ENCODE measurements around the gene PSD4.

The PSD4 gene

DNA sequence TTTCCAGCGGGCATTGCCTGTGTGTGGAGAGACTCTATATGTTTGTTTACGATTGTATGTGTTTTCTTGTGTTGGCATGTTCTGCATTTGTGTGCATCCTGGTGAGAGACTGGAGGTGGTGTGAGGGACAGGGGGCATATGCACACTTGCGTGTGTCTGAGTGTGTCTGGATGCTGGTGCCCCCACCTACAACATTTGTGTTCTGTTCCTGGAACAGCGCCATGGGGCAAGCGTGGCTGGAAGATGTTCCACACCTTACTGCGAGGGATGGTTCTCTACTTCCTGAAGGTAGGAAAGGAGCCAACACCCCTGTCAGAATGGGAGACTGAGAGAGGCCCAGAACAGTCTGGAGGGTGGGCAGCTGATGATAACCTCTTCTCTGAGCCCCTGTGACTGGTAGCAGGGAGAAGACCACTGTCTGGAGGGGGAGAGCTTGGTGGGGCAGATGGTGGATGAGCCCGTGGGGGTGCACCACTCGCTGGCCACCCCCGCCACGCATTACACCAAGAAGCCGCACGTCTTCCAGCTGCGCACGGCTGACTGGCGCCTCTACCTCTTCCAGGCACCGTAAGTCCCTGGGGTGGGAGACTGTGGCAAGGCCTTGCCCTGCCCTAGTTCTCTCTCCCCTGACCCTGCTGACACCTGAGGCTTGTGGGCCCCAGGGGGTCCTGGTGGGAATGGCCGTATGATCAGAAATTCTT lies 23.7 kb downstream of the PSD4 start:
- peaks cover 4% of the 10 kb centered on the region for H3K4me1 ChIP-seq (ENCODE audit: control insufficient read depth, insufficient read depth, low read length)
- H3K9ac ChIP-seq (ENCODE audit: low read length), result no peak overlapping the region
- no peaks in the 10 kb centered on the region for H3K9me3 ChIP-seq (ENCODE audit: control insufficient read depth, low read length)
- no peak overlapping the region for H3K4me3 ChIP-seq (ENCODE audit: low read length)
- peaks cover 3% of the 10 kb centered on the region for H3K27me3 ChIP-seq (replicated peaks; ENCODE audit: control insufficient read depth, insufficient read depth, low read length)
- DNase-seq (ENCODE audit: low read depth), result no peak
- H3K36me3 ChIP-seq (ENCODE audit: control insufficient read depth, insufficient read depth, low read length, severe bottlenecking), result no peaks in the 10 kb centered on the region

DNA sequence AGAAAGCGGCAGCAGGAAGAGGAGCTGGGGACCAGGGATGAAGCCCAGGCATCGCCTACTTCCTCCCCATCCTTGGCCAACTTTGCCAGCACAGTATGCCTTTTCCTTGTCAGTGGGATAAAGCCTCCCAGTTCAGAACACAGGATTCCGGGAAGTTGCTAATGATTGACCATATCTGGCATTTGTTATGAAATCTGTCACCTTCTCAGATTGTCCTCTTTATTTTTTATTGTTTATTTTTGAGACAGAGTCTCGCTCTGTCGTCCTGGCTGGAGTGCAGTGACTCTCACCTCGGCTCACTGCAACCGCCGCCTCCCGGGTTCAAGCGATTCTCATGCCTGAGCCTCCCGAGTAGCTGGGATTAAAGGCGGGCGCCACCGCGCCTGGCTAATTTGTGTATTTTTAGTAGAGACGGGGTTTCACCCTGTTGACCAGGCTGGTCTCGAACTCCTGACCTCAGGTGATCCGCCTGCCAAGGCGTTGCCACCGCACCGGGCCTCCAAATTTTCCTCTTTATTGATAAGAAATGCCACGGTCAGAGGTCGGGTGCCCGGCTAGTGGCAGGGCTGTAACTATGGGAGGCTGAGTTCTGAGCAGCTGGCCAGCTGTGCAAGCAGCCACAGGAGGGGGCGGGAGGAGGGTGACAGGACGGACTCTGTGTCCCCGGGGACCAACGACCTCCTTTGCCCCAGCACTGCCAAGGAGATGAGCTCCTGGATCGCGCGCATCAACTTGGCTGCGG lies 24.4 kb downstream of the PSD4 start:
- DNase-seq (ENCODE audit: low read depth), result no peak
- Histone ChIP-seq H3K9ac (ENCODE audit: low read length) (peak overlapping the region; percentile 82), H3K27me3 (replicated peaks; ENCODE audit: control insufficient read depth, insufficient read depth, low read length) (peaks cover 3% of the 10 kb centered on the region)

DNA sequence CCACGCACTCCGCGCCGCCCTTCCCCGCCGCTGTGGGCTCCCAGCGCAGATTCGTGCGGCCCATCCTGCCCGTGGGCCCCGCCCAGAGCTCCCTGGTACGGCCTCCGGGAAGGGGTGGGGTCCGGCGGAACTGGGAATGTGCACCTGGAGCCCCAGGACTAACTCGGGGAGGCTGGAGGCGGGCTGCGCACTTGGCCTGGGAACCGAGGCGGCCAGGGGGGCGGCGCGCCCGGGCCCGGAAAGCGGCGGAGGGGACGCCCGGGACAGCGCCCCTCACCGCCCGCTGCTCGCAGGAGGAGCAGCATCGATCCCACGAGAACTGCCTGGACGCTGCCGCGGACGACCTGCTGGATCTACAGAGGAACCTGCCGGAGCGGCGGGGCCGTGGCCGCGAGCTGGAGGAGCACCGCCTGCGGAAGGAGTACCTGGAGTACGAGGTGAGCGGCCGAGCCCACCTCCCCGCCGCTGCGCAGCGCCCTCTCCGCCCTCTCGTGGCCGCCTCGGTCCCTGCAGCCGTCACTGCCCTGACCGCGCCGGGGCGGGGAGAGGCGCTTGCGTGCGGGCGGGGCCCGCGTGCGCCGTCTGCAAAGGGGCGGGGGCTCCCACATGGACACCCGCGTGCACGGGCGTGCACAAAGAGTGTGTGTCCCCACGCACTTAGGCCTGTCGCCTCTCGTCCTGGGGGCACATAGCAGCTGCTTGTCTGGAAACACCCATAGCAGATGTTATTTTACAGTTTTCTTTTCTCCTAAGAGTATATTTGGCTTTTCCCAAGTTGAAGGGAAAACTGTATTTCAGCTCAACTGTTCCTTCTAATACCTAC lies 25.2 kb downstream of the PSD4 start:
- H3K27me3 ChIP-seq (replicated peaks; ENCODE audit: control insufficient read depth, insufficient read depth, low read length), result peaks cover 3% of the 10 kb centered on the region
- H3K36me3 ChIP-seq (ENCODE audit: control insufficient read depth, insufficient read depth, low read length, severe bottlenecking), result no peaks in the 10 kb centered on the region
- peaks cover 4% of the 10 kb centered on the region for H3K4me1 ChIP-seq (ENCODE audit: control insufficient read depth, insufficient read depth, low read length)
- H3K4me3 ChIP-seq (ENCODE audit: low read length), result peak overlapping the region; percentile 86
- DNase-seq (ENCODE audit: low read depth), result peak; percentile 91
- H3K9ac ChIP-seq (ENCODE audit: low read length), result peak overlapping the region; percentile 82
- no peaks in the 10 kb centered on the region for H3K9me3 ChIP-seq (ENCODE audit: control insufficient read depth, low read length)

More for the DNA sequence above, 24.4 kb downstream of the PSD4 start:
- H3K4me1 ChIP-seq (ENCODE audit: control insufficient read depth, insufficient read depth, low read length), result peaks cover 4% of the 10 kb centered on the region
- peak overlapping the region; percentile 86 for H3K4me3 ChIP-seq (ENCODE audit: low read length)
- no peaks in the 10 kb centered on the region for H3K36me3 ChIP-seq (ENCODE audit: control insufficient read depth, insufficient read depth, low read length, severe bottlenecking)
- no peaks in the 10 kb centered on the region for H3K9me3 ChIP-seq (ENCODE audit: control insufficient read depth, low read length)

DNA sequence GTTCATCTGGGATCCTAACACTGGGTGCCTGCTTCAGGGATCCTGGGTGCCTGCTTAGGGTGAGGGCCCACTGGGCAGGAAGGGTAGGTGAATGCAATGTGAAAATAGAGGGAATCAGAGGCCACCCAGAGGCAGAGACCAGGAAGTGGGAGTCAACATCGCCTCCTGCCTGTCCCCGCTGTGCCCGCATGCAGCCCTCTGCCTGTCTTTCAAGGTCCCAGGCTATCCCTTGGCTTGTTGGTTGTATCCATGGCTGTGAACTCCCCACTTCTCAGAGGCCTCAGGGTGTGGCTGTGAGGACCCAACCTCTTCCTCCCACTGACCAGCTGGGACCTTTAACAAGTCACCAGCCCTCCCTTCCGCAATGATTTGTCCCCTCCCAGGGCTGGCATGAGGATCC lies 26.5 kb downstream of the PSD4 start:
- H3K27me3 ChIP-seq (replicated peaks; ENCODE audit: control insufficient read depth, insufficient read depth, low read length), result peaks cover 3% of the 10 kb centered on the region
- no peaks in the 10 kb centered on the region for H3K9me3 ChIP-seq (ENCODE audit: control insufficient read depth, low read length)
- H3K4me1 ChIP-seq (ENCODE audit: control insufficient read depth, insufficient read depth, low read length), result peaks cover 4% of the 10 kb centered on the region
- H3K4me3 ChIP-seq (ENCODE audit: low read length), result no peak overlapping the region
- no peaks in the 10 kb centered on the region for H3K36me3 ChIP-seq (ENCODE audit: control insufficient read depth, insufficient read depth, low read length, severe bottlenecking)
- H3K9ac ChIP-seq (ENCODE audit: low read length), result no peak overlapping the region
- DNase-seq (ENCODE audit: low read depth), result no peak

DNA sequence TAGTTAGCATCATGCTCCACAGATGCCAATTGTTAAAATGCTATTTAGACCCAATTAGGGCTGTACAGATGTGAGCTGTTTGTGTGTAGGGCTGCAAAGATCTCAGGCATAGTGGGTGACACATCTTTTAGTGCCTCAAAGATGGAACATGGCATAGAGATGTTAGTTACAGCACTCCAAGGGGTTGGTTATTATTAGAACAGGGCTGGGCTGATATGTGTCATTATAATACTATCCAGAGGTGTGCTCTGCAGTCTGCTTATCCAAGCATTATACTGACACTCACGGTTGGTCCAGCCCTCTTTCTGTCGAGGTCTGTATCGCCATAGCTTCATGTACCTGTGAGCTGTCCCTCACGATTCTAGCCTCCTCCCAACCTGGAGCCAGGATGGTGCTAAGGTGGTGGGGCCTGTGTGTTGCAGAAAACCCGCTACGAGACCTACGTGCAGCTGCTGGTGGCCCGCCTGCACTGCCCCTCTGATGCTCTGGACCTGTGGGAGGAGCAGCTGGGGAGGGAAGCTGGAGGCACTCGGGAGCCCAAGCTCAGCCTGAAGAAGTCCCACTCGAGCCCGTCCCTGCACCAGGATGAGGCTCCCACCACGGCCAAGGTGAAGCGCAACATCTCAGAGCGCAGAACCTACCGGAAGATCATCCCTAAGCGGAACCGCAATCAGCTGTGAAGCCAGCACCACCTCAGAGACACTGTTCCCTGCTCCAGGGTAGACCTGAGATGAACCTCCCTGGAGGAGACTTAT lies 27.1 kb downstream of the PSD4 start:
- H3K4me1 ChIP-seq (ENCODE audit: control insufficient read depth, insufficient read depth, low read length), result peaks cover 4% of the 10 kb centered on the region
- H3K36me3 ChIP-seq (ENCODE audit: control insufficient read depth, insufficient read depth, low read length, severe bottlenecking), result no peaks in the 10 kb centered on the region
- DNase-seq (ENCODE audit: low read depth), result no peak
- no peak overlapping the region for H3K9ac ChIP-seq (ENCODE audit: low read length)
- H3K4me3 ChIP-seq (ENCODE audit: low read length), result no peak overlapping the region
- H3K27me3 ChIP-seq (replicated peaks; ENCODE audit: control insufficient read depth, insufficient read depth, low read length), result peaks cover 3% of the 10 kb centered on the region
- no peaks in the 10 kb centered on the region for H3K9me3 ChIP-seq (ENCODE audit: control insufficient read depth, low read length)

DNA sequence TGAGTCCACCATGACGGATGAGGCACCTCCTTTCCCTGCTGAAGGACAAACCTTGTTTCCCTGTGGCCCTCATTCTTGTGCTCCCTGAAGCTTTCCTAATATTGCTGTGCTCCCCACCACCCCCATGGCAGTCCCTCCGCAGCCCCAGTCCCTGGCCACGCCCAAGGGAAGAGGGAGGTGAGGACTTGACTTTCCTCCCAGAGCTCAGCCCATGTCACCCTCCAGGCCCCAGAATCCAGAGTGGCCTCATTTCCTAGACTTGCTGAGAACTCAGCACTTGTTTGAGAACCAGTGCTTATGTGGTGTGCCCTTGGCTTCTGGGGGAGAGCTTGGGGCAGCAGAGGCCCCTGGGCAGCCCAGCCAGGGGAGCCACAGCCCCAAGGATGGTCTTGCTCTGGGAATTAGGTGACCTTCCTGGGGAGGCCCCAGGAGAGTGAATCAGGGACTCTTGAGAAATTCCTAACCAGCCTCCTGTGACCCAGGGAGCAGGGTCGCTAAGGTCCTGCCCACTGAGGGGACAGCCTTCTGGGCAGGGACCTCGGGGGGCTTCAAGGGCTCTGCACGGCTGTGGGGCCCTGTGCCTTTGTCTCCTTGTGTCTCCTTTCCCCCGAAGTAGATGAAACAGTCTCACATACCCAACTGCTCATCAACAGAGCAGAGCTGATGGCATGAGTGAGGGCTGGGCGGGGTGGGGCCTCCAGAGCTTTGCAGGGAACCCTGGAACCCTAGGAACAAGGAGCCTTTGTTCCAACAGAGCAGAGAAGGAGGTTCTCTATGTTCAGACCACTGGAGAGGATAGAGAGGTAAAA lies 27.9 kb downstream of the PSD4 start:
- Histone ChIP-seq H3K4me3 (ENCODE audit: low read length) (no peak overlapping the region), H3K36me3 (ENCODE audit: control insufficient read depth, insufficient read depth, low read length, severe bottlenecking) (no peaks in the 10 kb centered on the region), H3K9ac (ENCODE audit: low read length) (no peak overlapping the region), H3K9me3 (ENCODE audit: control insufficient read depth, low read length) (no peaks in the 10 kb centered on the region), H3K4me1 (ENCODE audit: control insufficient read depth, insufficient read depth, low read length) (peaks cover 4% of the 10 kb centered on the region), H3K27me3 (replicated peaks; ENCODE audit: control insufficient read depth, insufficient read depth, low read length) (no peaks in the 10 kb centered on the region)
- no peak for DNase-seq (ENCODE audit: low read depth)

DNA sequence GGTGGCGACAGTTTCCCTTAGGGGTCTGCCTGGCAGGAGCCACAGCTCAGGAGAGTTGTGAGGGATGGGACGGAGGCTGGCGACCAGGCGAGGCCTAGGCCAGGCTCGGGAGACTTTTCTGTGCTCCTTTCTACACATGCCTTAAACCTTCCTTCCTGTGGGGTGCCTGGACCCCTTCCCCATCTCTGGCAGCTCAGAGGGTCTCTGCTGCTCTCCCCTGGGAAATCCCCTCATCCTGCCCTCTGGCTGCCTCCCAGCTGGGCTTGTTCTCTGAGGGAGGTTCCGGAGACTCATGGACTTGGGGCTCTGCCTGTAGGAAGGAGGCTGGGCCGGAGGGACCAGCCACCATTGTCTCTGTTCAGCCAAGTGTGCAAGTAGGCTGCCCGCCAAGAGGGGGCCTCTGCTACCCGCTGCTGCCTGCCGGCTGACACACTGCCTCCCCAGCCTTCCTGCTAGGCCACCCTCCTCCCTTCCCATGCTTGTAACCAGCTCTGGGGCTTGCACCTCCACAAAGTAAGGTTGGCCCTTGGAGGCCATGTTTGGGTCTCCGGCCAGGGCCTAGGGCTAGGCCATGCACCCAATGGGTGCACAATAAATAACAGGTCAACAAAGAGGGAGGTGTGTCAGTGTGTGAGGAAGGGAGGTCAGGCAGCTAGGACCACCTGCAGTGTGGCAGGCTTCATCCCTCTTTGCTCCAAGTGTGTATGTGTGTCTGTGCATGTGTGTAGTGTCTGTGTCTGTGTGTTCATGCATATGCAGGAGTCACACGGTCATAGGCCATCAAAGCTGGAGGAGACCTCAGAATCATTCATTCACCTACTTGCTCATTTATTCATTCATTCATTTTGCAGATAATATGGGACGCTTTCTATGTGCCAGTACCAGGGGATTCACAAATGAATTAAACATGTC lies 28.8 kb downstream of the PSD4 start:
- no peaks in the 10 kb centered on the region for H3K36me3 ChIP-seq (ENCODE audit: control insufficient read depth, insufficient read depth, low read length, severe bottlenecking)
- DNase-seq (ENCODE audit: low read depth), result no peak

DNA sequence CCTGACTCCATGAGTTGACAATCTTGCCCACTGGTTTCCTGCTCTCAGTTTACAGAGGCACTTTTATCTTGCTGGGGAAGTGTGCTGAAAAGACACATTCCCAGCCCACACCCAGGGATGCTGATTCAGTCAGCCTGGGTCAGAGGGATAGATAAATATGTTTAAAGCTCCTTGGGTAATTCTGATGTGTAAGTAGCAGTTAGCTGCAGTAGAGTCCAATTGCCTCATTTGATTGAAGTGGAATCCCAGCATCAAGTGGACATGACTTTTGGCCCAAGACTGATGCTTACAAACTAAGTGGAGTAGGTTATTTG lies 29.4 kb downstream of the PSD4 start:
- no peaks in the 10 kb centered on the region for H3K9me3 ChIP-seq (ENCODE audit: control insufficient read depth, low read length)
- no peak for DNase-seq (ENCODE audit: low read depth)
- no peaks in the 10 kb centered on the region for H3K27me3 ChIP-seq (replicated peaks; ENCODE audit: control insufficient read depth, insufficient read depth, low read length)
- no peak overlapping the region for H3K4me3 ChIP-seq (ENCODE audit: low read length)
- no peak overlapping the region for H3K9ac ChIP-seq (ENCODE audit: low read length)
- no peaks in the 10 kb centered on the region for H3K36me3 ChIP-seq (ENCODE audit: control insufficient read depth, insufficient read depth, low read length, severe bottlenecking)
- peaks cover 4% of the 10 kb centered on the region for H3K4me1 ChIP-seq (ENCODE audit: control insufficient read depth, insufficient read depth, low read length)

More for the DNA sequence above, 28.8 kb downstream of the PSD4 start:
- peaks cover 4% of the 10 kb centered on the region for H3K4me1 ChIP-seq (ENCODE audit: control insufficient read depth, insufficient read depth, low read length)
- H3K4me3 ChIP-seq (ENCODE audit: low read length), result no peak overlapping the region
- H3K9ac ChIP-seq (ENCODE audit: low read length), result no peak overlapping the region
- no peaks in the 10 kb centered on the region for H3K9me3 ChIP-seq (ENCODE audit: control insufficient read depth, low read length)
- H3K27me3 ChIP-seq (replicated peaks; ENCODE audit: control insufficient read depth, insufficient read depth, low read length), result no peaks in the 10 kb centered on the region

DNA sequence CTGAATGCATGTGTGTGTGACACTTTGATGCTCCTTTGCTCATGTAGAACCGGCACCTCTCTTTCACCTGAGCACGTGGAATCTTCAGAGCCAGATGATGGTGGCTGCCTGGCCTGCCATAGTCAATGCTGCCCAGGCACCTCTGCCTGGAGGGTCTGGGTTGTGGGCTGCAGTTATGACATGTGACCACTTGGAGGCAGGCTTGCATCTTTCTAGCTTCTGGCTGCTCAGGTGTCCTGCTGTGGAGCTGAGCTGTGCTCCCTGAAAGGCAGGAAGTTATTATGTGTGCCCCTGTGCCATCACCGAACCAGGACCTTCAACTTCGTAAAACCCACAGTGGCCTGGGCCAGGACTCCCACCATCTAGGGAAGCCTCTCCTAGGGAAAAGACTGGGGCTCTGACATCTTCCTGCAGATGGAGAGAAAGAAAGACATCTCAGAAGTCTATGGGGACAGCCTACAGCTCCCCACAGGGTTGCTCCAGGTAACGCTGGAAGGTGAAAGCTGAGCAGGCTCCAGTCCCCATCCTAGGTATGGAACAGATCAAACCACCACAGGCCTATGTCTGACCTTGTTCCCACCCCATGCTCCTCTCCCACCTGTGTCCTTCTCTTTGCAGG lies 30.2 kb downstream of the PSD4 start:
- DNase-seq (ENCODE audit: low read depth), result peak; percentile 83
- Histone ChIP-seq H3K36me3 (ENCODE audit: control insufficient read depth, insufficient read depth, low read length, severe bottlenecking) (no peaks in the 10 kb centered on the region), H3K27me3 (replicated peaks; ENCODE audit: control insufficient read depth, insufficient read depth, low read length) (no peaks in the 10 kb centered on the region), H3K9me3 (ENCODE audit: control insufficient read depth, low read length) (no peaks in the 10 kb centered on the region), H3K4me1 (ENCODE audit: control insufficient read depth, insufficient read depth, low read length) (peaks cover 4% of the 10 kb centered on the region), H3K9ac (ENCODE audit: low read length) (no peak overlapping the region), H3K4me3 (ENCODE audit: low read length) (no peak overlapping the region)

Measured in adipocyte (in vitro differentiated cells).